K562 (cell line): ENCODE measurements around the gene HGS. TPM values are rescaled to one million over a fixed set of nuclear protein-coding genes. Genes with fewer than 3 reads are reported as not detected.

Experiments used
- CBX2 ChIP-seq: fragments of 200-600 bp; sonication (generic); IDR thresholded peaks from one replicate; pipeline ENCODE4 v1.6.1; 2012; ENCODE audit warnings: mild to moderate bottlenecking, low read length, inconsistent platforms; ENCODE audit not compliant: insufficient read depth, poor library complexity, severe bottlenecking
- CBX8 ChIP-seq: fragments of 200-600 bp; sonication (generic); IDR thresholded peaks from 2 replicates; pipeline ENCODE4 v1.6.1; 2012; ENCODE audit warnings: borderline replicate concordance, mixed run types, low read depth, mild to moderate bottlenecking, moderate library complexity, mixed read lengths, low read length, control low read depth, inconsistent platforms; ENCODE audit not compliant: poor library complexity, severe bottlenecking; ENCODE audit errors: extremely low read depth
- CUX1 ChIP-seq: fragments of 200-800 bp; sonication (Bioruptor generic); IDR thresholded peaks from 2 replicates; pipeline ENCODE4 v1.6.1; 2016; ENCODE audit warnings: missing genetic modification characterization, missing compliant biosample characterization
- EGR1 ChIP-seq: fragments of 450-650 bp; conservative IDR thresholded peaks from 2 replicates; pipeline ENCODE4 v1.6.1; 2017; ENCODE audit warnings: mild to moderate bottlenecking
- HMG20B ChIP-seq: fragments of 250-450 bp; sonication (Bioruptor Pico); IDR thresholded peaks from 2 replicates; pipeline ENCODE4 v1.5.0; 2021; ENCODE audit warnings: mild to moderate bottlenecking
- HOMEZ ChIP-seq: fragments of 250-450 bp; sonication (Bioruptor Pico); IDR thresholded peaks from 2 replicates; pipeline ENCODE4 v1.4.0; 2020; ENCODE audit warnings: mild to moderate bottlenecking, moderate library complexity
- NONO ChIP-seq, 2 experiments: fragments of 200-400 bp in 1 of 2; fragments of 450-650 bp in 1 of 2; formaldehyde crosslinking in 1 of 2; IDR thresholded peaks; 2 replicates each; pipeline ENCODE4 v1.6.1; 2017; ENCODE audit warnings: low read depth in 2 of 2, mild to moderate bottlenecking in 2 of 2, moderate library complexity in 2 of 2, low read length in 1 of 2
- RBM22 ChIP-seq: fragments of 200-400 bp; formaldehyde crosslinking; IDR thresholded peaks from 2 replicates; pipeline ENCODE4 v1.6.1; 2018; ENCODE audit warnings: low read length, low read depth; ENCODE audit not compliant: poor library complexity, severe bottlenecking
- SMARCB1 ChIP-seq: IDR thresholded peaks from 2 replicates; pipeline ENCODE4 v1.6.1; 2011; ENCODE audit warnings: improper control_type of control experiment, low read depth; ENCODE audit not compliant: insufficient read length
- SUPT5H ChIP-seq: fragments of 450-650 bp; IDR thresholded peaks from 2 replicates; pipeline ENCODE4 v1.6.1; 2016
- TCF7L2 ChIP-seq: fragments of 150-350 bp; IDR thresholded peaks from 2 replicates; pipeline ENCODE4 v1.6.1; 2016; ENCODE audit warnings: low read depth, mild to moderate bottlenecking, low read length, moderate library complexity
- XRCC5 ChIP-seq: fragments of 200-400 bp; formaldehyde crosslinking; IDR thresholded peaks from 2 replicates; pipeline ENCODE4 v1.6.1; 2017; ENCODE audit warnings: low read depth, mild to moderate bottlenecking, low read length
- polyA plus RNA-seq, 8 experiments: library from polyadenylated mRNA; depleted of rRNA in 4 of 8; stranded (reverse) in 5 of 8; unstranded in 3 of 8; fragments of >200 nt; fragmentation: Nextera tagmentation in 2 of 8; fragmentation: Illumina TruSeq in 1 of 8; extraction: Ambion mirVana in 2 of 8; extraction: Trizol in 1 of 8; gene quantifications; 2 replicates each; pipeline versions ENCODE4 v1.2.1 to v1.2.3, GENCODE V29; 2011 to 2014; ENCODE audit warnings: inconsistent platforms in 1 of 8, missing spikeins in 1 of 8
- total RNA-seq, 7 experiments: library from RNA; depleted of rRNA in 6 of 7; stranded (reverse); fragments of >200 nt in 6 of 7; fragmentation: Illumina TruSeq in 2 of 7; extraction: Trizol in 2 of 7; gene quantifications; 2 replicates each; pipeline versions ENCODE4 v1.2.1 to v1.2.3, GENCODE V29; 2011 to 2021; ENCODE audit warnings: low replicate concordance in 1 of 7
- TF ChIP-seq, protein P1 (sequence below): sonication (generic); IDR thresholded peaks from 2 replicates; pipeline ENCODE4 v1.6.1; 2016
- TF ChIP-seq, protein P2 (sequence below): sonication (generic); formaldehyde crosslinking; IDR thresholded peaks from 2 replicates; pipeline ENCODE4 v1.8.1; 2023; ENCODE audit warnings: mild to moderate bottlenecking, missing genetic modification reagents

The HGS gene
- total and polyA plus RNA-seq, 9 of the 15 experiments (the other 6 are each of a cell fraction or from before 2014, with no cell fraction given) = 3.9 to 176 (median 77.1) TPM

- TF ChIP-seq CUX1 (CRISPR knock-in tag) (no peak), TCF7L2 (no peak), SUPT5H (peak; percentile 94), EGR1 (peak; percentile 90), RBM22 (no peak), CBX8 (no peak), NONO (IDR thresholded peaks at IDR 0.05; ENCODE audit: low read depth in 2 of 2, low read length in 1 of 2) (0 out of 4 replicates have a peak, but pooled peaks of 1 of the 2 experiments have one; percentile 38), CBX2 (no peak), HMG20B (CRISPR knock-in tag) (no peak), HOMEZ (no peak), XRCC5 (no peak), SMARCB1 (no peak)
- TF ChIP-seq, protein P1, sequence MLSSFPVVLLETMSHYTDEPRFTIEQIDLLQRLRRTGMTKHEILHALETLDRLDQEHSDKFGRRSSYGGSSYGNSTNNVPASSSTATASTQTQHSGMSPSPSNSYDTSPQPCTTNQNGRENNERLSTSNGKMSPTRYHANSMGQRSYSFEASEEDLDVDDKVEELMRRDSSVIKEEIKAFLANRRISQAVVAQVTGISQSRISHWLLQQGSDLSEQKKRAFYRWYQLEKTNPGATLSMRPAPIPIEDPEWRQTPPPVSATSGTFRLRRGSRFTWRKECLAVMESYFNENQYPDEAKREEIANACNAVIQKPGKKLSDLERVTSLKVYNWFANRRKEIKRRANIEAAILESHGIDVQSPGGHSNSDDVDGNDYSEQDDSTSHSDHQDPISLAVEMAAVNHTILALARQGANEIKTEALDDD = no peak
- TF ChIP-seq, protein P2, sequence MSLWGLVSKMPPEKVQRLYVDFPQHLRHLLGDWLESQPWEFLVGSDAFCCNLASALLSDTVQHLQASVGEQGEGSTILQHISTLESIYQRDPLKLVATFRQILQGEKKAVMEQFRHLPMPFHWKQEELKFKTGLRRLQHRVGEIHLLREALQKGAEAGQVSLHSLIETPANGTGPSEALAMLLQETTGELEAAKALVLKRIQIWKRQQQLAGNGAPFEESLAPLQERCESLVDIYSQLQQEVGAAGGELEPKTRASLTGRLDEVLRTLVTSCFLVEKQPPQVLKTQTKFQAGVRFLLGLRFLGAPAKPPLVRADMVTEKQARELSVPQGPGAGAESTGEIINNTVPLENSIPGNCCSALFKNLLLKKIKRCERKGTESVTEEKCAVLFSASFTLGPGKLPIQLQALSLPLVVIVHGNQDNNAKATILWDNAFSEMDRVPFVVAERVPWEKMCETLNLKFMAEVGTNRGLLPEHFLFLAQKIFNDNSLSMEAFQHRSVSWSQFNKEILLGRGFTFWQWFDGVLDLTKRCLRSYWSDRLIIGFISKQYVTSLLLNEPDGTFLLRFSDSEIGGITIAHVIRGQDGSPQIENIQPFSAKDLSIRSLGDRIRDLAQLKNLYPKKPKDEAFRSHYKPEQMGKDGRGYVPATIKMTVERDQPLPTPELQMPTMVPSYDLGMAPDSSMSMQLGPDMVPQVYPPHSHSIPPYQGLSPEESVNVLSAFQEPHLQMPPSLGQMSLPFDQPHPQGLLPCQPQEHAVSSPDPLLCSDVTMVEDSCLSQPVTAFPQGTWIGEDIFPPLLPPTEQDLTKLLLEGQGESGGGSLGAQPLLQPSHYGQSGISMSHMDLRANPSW (CRISPR knock-in tag) = no peak
These were observed 17.2 kb upstream of the HGS start, which contains the start of the genes CCDC137 and OXLD1 (continued) for GRCh38 chr17:81666342-81667191.
